ENCODE results near the gene LEMD2.

DNA sequence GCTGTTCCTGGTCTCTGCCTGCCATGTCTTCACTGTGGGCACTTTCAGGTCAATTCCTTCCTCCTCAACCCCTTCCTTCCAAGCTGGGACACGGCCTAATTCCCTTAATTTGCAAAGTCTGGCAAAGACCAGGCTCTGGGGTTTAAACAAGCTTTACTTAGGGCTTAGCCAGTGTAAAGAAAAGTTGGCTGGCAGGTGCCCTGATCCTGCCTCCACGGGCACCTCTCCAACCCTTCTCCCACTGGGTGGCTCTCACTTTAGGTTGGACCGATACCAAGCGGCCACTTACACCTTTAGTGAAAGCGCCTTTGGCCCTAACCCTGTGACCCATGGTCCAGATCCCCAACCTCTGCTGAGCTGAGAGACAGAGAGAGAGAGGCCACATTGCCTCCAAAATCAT, 28.6 kb upstream of the LEMD2 start:
- TF ChIP-seq POLR2A (IDR thresholded peaks at IDR 0.05; ENCODE audit: low read length) (no peak), GATA1 (IDR thresholded peaks at IDR 0.05; ENCODE audit: low read depth, low read length) (no peak)

Measured in erythroblast (primary cell).